ENCODE measurements around the gene TPBG. TPM values are rescaled to one million over a fixed set of nuclear protein-coding genes. Genes with fewer than 3 reads are reported as not detected.

TPBG gene
- total RNA-seq, 1 experiment from 2014 or later: 46.5 TPM

GRCh38 chr6:82331031-82331773, 32.4 kb upstream of the TPBG start:
- Mint-ChIP-seq H3K36me3 (ENCODE audit: insufficient read depth, unreplicated experiment) (no peaks in the 10 kb centered on the region), H3K9me3 (ENCODE audit: low read depth, unreplicated experiment) (no peaks in the 10 kb centered on the region), H3K27ac (ENCODE audit: unreplicated experiment) (no peak overlapping the region), H3K4me1 (ENCODE audit: low read depth, unreplicated experiment) (peaks cover 23% of the 10 kb centered on the region), H3K4me3 (ENCODE audit: low read depth, unreplicated experiment) (no peak overlapping the region), H3K27me3 (ENCODE audit: unreplicated experiment) (no peaks in the 10 kb centered on the region)
- intact Hi-C loops (cut with micrococcal nuclease; ENCODE audit: unreplicated experiment): loop anchor here (2.0 kb wide), 1 partner anchor 258 kb away; no protein-coding TSS in a partner anchor
- DNase-seq: no peak
- CTCF ChIA-PET: no interaction called here
- BruUV-seq (replicated peaks): no TSS peak
- no peak for TF ChIP-seq CTCF (IDR thresholded peaks at IDR 0.05; ENCODE audit: unreplicated experiment)

DNA sequence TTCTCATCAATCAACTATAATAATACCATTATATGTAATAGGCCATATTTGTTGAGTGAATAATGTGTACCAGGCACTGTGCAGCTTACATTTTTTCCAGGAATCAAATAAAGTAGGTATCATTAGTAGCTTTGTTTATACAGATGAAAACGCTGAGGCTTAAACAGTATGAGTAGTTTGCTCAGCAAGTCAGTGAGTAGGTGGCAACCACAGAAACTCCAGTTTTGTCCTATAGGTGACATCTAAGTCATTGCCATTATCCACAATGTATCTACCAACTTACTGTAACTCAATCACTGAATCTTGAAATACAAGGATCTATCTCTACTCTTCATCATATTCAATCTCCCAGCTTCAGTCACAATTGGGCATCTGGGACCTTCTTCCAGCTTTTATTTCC, 29.8 kb upstream of the TPBG start:
- no peaks in the 10 kb centered on the region for H3K9me3 Mint-ChIP-seq (ENCODE audit: low read depth, unreplicated experiment)
- CTCF ChIA-PET: no interaction called here

DNA sequence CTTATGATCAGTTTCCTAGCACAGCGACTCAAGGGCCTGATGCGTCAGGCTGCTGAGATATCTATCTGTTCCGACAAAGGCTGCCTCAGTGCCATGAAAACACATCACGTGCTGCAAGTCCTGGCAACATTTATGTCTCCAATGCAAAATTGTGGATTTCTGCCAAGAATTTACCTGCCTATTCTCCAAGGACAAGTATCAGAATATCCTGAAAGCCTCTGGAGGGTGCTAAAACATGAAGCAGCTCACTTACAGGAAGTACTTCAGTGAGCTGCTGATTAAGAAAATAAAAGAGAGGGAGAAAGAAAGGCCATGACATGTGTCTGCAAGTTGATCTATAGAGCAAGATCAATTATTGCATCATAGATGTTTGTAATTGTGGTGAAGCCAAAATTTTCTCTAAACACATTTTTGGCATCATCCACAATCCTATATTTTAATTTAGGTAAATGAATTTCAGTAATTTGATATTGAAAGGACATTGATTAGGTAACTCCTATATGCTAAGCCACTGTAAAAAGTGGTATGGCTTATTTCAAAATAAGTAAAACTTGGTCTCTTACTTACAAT, 25.8 kb upstream of the TPBG start:
- Mint-ChIP-seq H3K4me1 (ENCODE audit: low read depth, unreplicated experiment) (no peaks in the 10 kb centered on the region), H3K9me3 (ENCODE audit: low read depth, unreplicated experiment) (peaks cover 6% of the 10 kb centered on the region), H3K4me3 (ENCODE audit: low read depth, unreplicated experiment) (no peak overlapping the region), H3K27me3 (ENCODE audit: unreplicated experiment) (no peaks in the 10 kb centered on the region), H3K27ac (ENCODE audit: unreplicated experiment) (no peak overlapping the region), H3K36me3 (ENCODE audit: insufficient read depth, unreplicated experiment) (no peaks in the 10 kb centered on the region)
- BruUV-seq (replicated peaks): no TSS peak
- intact Hi-C loops (cut with micrococcal nuclease; ENCODE audit: unreplicated experiment): no loop called here
- no peak for TF ChIP-seq CTCF (IDR thresholded peaks at IDR 0.05; ENCODE audit: unreplicated experiment)
- DNase-seq: no peak
- CTCF ChIA-PET: no interaction called here

More for the DNA sequence above, 29.8 kb upstream of the TPBG start:
- Mint-ChIP-seq H3K4me1 (ENCODE audit: low read depth, unreplicated experiment) (peaks cover 23% of the 10 kb centered on the region), H3K4me3 (ENCODE audit: low read depth, unreplicated experiment) (no peak overlapping the region), H3K36me3 (ENCODE audit: insufficient read depth, unreplicated experiment) (no peaks in the 10 kb centered on the region), H3K27ac (ENCODE audit: unreplicated experiment) (no peak overlapping the region), H3K27me3 (ENCODE audit: unreplicated experiment) (no peaks in the 10 kb centered on the region)
- BruUV-seq (replicated peaks): no TSS peak
- TF ChIP-seq CTCF (IDR thresholded peaks at IDR 0.05; ENCODE audit: unreplicated experiment): no peak
- no peak for DNase-seq
- intact Hi-C loops (cut with micrococcal nuclease; ENCODE audit: unreplicated experiment): no loop called here

- no peak for DNase-seq
- no peaks in the 10 kb centered on the region for H3K27me3 Mint-ChIP-seq (ENCODE audit: unreplicated experiment)
- H3K4me3 Mint-ChIP-seq (ENCODE audit: low read depth, unreplicated experiment): no peak overlapping the region
- H3K27ac Mint-ChIP-seq (ENCODE audit: unreplicated experiment): no peak overlapping the region
- intact Hi-C loops (cut with micrococcal nuclease; ENCODE audit: unreplicated experiment): no loop called here
- H3K9me3 Mint-ChIP-seq (ENCODE audit: low read depth, unreplicated experiment): peaks cover 2% of the 10 kb centered on the region
- CTCF ChIA-PET: no interaction called here
- TF ChIP-seq CTCF (IDR thresholded peaks at IDR 0.05; ENCODE audit: unreplicated experiment): no peak
- no peaks in the 10 kb centered on the region for H3K36me3 Mint-ChIP-seq (ENCODE audit: insufficient read depth, unreplicated experiment)
- no TSS peak for BruUV-seq (replicated peaks)
- no peaks in the 10 kb centered on the region for H3K4me1 Mint-ChIP-seq (ENCODE audit: low read depth, unreplicated experiment)
Observed at GRCh38 chr6:82348130-82348529, 15.5 kb upstream of the TPBG start.
